CD14-positive monocyte (primary cell): ENCODE results near the gene PCDHGA8. TPM values are rescaled to one million over a fixed set of nuclear protein-coding genes. Genes with fewer than 3 reads are reported as not detected.

Experiments used
- DNase-seq, 3 donors: peaks; one replicate each; pipeline ENCODE4 v3.0.0-alpha.2; 2011 to 2022
- H2AFZ ChIP-seq: 2 replicates; pipeline ENCODE4 v1.6.0; 2012; ENCODE audit warnings: mild to moderate bottlenecking, low read depth, low read length, inconsistent platforms; ENCODE audit not compliant: insufficient read depth, poor library complexity, severe bottlenecking
- H3K27ac ChIP-seq, 2 donors: 1 replicate in 1 of 2; 2 replicates in 1 of 2; pipeline ENCODE4 v1.5.1; 2012 to 2013; ENCODE audit warnings: low read length in 2 of 2, control low read depth in 1 of 2, inconsistent platforms in 1 of 2, low read depth in 1 of 2, mild to moderate bottlenecking in 1 of 2
- H3K27me3 ChIP-seq, 2 donors: one replicate each; pipeline versions ENCODE4 v1.6.0 to v1.6.1; 2011 to 2013; ENCODE audit warnings: low read length in 2 of 2; ENCODE audit not compliant: control insufficient read depth in 2 of 2, insufficient read depth in 2 of 2
- H3K36me3 ChIP-seq, 2 donors: replicated peaks in 1 of 2; 1 replicate in 1 of 2; 2 replicates in 1 of 2; pipeline versions ENCODE4 v1.5.1 to v1.6.1; 2012 to 2013; ENCODE audit warnings: low read length in 2 of 2, control low read depth in 1 of 2, inconsistent platforms in 1 of 2, mild to moderate bottlenecking in 1 of 2; ENCODE audit not compliant: insufficient read depth in 2 of 2, control insufficient read depth in 1 of 2
- H3K4me1 ChIP-seq, 2 donors: 1 replicate in 1 of 2; 2 replicates in 1 of 2; pipeline versions ENCODE4 v1.5.1 to v1.6.1; 2012 to 2013; ENCODE audit warnings: low read length in 2 of 2, control low read depth in 1 of 2, inconsistent platforms in 1 of 2, mild to moderate bottlenecking in 1 of 2, moderate library complexity in 1 of 2; ENCODE audit not compliant: insufficient read depth in 2 of 2, control insufficient read depth in 1 of 2
- H3K4me2 ChIP-seq: replicated peaks from 2 replicates; pipeline ENCODE3; 2012; ENCODE audit warnings: low read length, moderate library complexity, mild to moderate bottlenecking; ENCODE audit not compliant: poor library complexity, severe bottlenecking; ENCODE audit errors: extremely low read depth
- H3K4me3 ChIP-seq, 3 experiments: fragments of 200-600 bp in 1 of 3; sonication (generic) in 1 of 3; replicated peaks in 1 of 3; 1 replicate in 2 of 3; 2 replicates in 1 of 3; pipeline ENCODE4 v1.5.1; 2011 to 2013; ENCODE audit warnings: low read length in 3 of 3, mild to moderate bottlenecking in 3 of 3, control low read depth in 2 of 3, low read depth in 2 of 3, inconsistent platforms in 1 of 3, moderate library complexity in 1 of 3
- H3K79me2 ChIP-seq: 2 replicates; pipeline ENCODE4 v1.6.0; 2012; ENCODE audit warnings: mild to moderate bottlenecking, control low read depth, inconsistent platforms, low read length, moderate library complexity; ENCODE audit not compliant: insufficient read depth
- H3K9ac ChIP-seq: 2 replicates; pipeline ENCODE4 v1.6.0; 2017; ENCODE audit warnings: low read length, mild to moderate bottlenecking; ENCODE audit not compliant: insufficient read depth, poor library complexity, severe bottlenecking
- H3K9me3 ChIP-seq, 2 donors: replicated peaks in 1 of 2; 1 replicate in 1 of 2; 2 replicates in 1 of 2; pipeline versions ENCODE4 v1.5.1 to v1.6.1; 2012 to 2013; ENCODE audit warnings: low read length in 2 of 2, control low read depth in 1 of 2; ENCODE audit not compliant: control insufficient read depth in 1 of 2, insufficient read depth in 1 of 2
- H4K20me1 ChIP-seq: 2 replicates; pipeline ENCODE4 v1.6.0; 2012; ENCODE audit warnings: mild to moderate bottlenecking, low read length, control low read depth, moderate library complexity; ENCODE audit not compliant: insufficient read depth
- H3K27ac Mint-ChIP-seq, 7 donors: one replicate each; pipeline ENCODE4 v1.8.0; 2020; ENCODE audit warnings: mild to moderate bottlenecking in 7 of 7, mixed read lengths in 7 of 7, moderate library complexity in 6 of 7, inconsistent platforms in 2 of 7
- H3K27me3 Mint-ChIP-seq, 3 donors: one replicate each; pipeline ENCODE4 v1.8.0; 2021 to 2022; ENCODE audit warnings: low read depth in 3 of 3, mild to moderate bottlenecking in 3 of 3, mixed read lengths in 3 of 3, moderate library complexity in 3 of 3, inconsistent platforms in 1 of 3
- H3K36me3 Mint-ChIP-seq, 2 donors: one replicate each; pipeline ENCODE4 v1.8.0; 2020; ENCODE audit warnings: mixed read lengths in 2 of 2, inconsistent platforms in 1 of 2, mild to moderate bottlenecking in 1 of 2
- H3K4me1 Mint-ChIP-seq: one replicate; pipeline ENCODE4 v1.8.0; 2020; ENCODE audit warnings: mild to moderate bottlenecking, mixed read lengths
- H3K4me3 Mint-ChIP-seq, 2 donors: one replicate each; pipeline ENCODE4 v1.8.0; 2020; ENCODE audit warnings: mild to moderate bottlenecking in 2 of 2, mixed read lengths in 2 of 2, moderate library complexity in 1 of 2
- H3K9me3 Mint-ChIP-seq, 7 donors: one replicate each; pipeline ENCODE4 v1.8.0; 2020 to 2022; ENCODE audit warnings: mixed read lengths in 7 of 7, mild to moderate bottlenecking in 6 of 7, moderate library complexity in 6 of 7, inconsistent platforms in 2 of 7
- WGBS: methylation state at CpG from one replicate; pipeline ENCODE4 v1.1.5; 2013; ENCODE audit warnings: missing lambda C conversion rate; ENCODE audit not compliant: insufficient coverage; 5-methylcytosine and 5-hydroxymethylcytosine counted together
- intact Hi-C, 2 donors: fragments of 100-400 bp; cut with micrococcal nuclease; formaldehyde crosslinking; loops; one replicate each; pipeline versions ENCODE4 v1.15.0 to v1.15.1; 2023
- polyA plus RNA-seq, 3 donors: library from polyadenylated mRNA; depleted of rRNA in 1 of 3; unstranded in 2 of 3; stranded (reverse) in 1 of 3; fragments of 300-500 nt in 2 of 3; fragments of >200 nt in 1 of 3; fragmentation: Illumina TruSeq in 2 of 3; gene quantifications; 1 replicate in 2 of 3; 2 replicates in 1 of 3; pipeline ENCODE4 v1.2.3, GENCODE V29; 2012 to 2021
- TF ChIP-seq, protein P1 (sequence below): fragments of 200-600 bp; IDR thresholded peaks from one replicate; pipeline ENCODE4 v1.8.0; 2022; ENCODE audit warnings: antibody characterized with exemption, mild to moderate bottlenecking

Gene PCDHGA8
- polyA plus RNA-seq, 3 donors: not detected

DNA sequence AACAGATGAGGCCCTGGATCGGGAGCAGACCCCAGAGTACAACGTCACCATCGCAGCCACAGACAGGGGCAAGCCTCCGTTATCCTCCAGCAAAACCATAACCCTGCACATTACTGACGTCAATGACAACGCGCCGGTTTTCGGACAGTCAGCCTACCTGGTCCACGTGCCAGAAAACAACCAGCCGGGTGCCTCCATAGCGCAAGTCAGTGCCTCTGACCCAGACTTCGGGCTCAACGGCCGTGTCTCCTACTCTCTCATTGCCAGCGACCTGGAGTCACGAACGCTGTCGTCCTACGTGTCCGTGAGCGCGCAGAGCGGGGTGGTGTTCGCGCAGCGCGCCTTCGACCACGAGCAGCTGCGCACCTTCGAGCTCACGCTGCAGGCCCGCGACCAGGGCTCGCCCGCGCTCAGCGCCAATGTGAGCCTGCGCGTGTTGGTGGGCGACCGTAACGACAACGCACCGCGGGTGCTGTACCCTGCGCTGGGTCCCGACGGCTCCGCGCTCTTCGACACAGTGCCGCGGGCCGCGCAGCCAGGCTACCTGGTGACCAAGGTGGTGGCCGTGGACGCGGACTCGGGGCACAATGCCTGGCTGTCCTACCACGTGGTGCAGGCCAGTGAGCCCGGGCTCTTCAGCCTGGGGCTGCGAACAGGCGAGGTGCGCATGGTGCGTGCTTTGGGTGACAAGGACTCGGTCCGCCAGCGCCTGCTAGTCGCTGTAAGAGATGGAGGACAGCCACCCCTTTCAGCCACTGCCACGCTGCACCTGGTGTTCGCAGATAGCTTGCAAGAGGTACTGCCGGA, 26.8 kb downstream of the PCDHGA8 start:
- Histone ChIP-seq H3K36me3 (no peaks in the 10 kb centered on the region), H4K20me1 (no peaks in the 10 kb centered on the region), H3K4me1 (peaks cover 19 to 21% of the 10 kb centered on the region in 2 donors), H3K27ac (no peak overlapping the region), H3K27me3 (peaks cover 81 to 100% of the 10 kb centered on the region in 2 donors), H2AFZ (no peak overlapping the region), H3K79me2 (no peaks in the 10 kb centered on the region), H3K9ac (no peak overlapping the region), H3K9me3 (peaks cover 41 to 59% of the 10 kb centered on the region in 2 donors), H3K4me2 (no peak overlapping the region), H3K4me3 (no peak overlapping the region)
- intact Hi-C loops: loop anchor here in 1 of 2 donors (5.0 kb wide), 1 partner anchor 103 kb away; no protein-coding TSS in a partner anchor
- H3K4me3 Mint-ChIP-seq: peak overlapping the region in 1 of 2 donors; percentile 93
- whole genome bisulfite sequencing: 46% methylated on average over 74 of the region's 74 CpGs
- H3K27me3 Mint-ChIP-seq: peaks cover 78 to 88% (median 86%) of the 10 kb centered on the region in 3 donors
- peaks cover 19 to 71% (median 60%) of the 10 kb centered on the region in 7 donors for H3K9me3 Mint-ChIP-seq
- no peak for DNase-seq
- peaks cover 36% of the 10 kb centered on the region for H3K4me1 Mint-ChIP-seq
- H3K27ac Mint-ChIP-seq: peak overlapping the region in 1 of 7 donors; percentile 80
- peaks cover 12 to 37% of the 10 kb centered on the region in 2 donors for H3K36me3 Mint-ChIP-seq
- TF ChIP-seq, protein P1, sequence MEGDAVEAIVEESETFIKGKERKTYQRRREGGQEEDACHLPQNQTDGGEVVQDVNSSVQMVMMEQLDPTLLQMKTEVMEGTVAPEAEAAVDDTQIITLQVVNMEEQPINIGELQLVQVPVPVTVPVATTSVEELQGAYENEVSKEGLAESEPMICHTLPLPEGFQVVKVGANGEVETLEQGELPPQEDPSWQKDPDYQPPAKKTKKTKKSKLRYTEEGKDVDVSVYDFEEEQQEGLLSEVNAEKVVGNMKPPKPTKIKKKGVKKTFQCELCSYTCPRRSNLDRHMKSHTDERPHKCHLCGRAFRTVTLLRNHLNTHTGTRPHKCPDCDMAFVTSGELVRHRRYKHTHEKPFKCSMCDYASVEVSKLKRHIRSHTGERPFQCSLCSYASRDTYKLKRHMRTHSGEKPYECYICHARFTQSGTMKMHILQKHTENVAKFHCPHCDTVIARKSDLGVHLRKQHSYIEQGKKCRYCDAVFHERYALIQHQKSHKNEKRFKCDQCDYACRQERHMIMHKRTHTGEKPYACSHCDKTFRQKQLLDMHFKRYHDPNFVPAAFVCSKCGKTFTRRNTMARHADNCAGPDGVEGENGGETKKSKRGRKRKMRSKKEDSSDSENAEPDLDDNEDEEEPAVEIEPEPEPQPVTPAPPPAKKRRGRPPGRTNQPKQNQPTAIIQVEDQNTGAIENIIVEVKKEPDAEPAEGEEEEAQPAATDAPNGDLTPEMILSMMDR: no peak

DNA sequence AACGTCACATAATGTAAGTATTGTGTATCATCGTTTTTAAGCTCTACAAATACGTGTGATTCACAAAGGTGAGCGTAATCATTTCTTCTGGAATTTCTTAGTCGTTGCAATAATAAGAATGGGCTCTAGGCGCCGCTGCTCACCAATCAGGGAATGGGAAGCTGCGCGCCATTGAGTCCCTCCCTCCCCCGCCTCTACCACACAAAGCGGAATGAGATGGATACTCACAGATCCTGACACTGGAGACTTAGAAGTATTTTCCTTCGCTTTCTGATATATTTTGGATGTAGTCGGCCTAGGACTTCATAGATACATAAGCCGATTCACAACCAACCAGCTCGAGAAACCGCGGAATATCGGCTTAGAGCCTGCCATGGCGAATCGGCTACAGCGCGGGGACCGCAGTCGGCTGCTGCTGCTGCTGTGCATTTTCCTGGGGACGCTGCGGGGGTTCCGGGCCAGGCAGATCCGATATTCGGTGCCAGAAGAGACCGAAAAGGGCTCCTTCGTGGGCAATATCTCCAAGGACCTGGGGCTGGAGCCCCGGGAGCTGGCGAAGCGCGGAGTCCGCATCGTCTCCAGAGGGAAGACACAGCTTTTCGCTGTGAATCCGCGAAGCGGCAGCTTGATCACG, 28.5 kb downstream of the PCDHGA8 start, which contains the start of gene PCDHGA11:
Gene PCDHGA11 (plus strand): TSS at position 197 of the 634 bp plus-strand sequence. CDS start 177 bp downstream, at position 374.
- Mint-ChIP-seq H3K36me3 (peaks cover 7 to 30% of the 10 kb centered on the region in 2 donors), H3K27me3 (peaks cover 75 to 88% (median 85%) of the 10 kb centered on the region in 3 donors), H3K27ac (peak within 1 kb of the TSS in 2 of 7 donors; percentile 41 to 73), H3K4me3 (peak within 1 kb of the TSS; percentile 84 to 93), H3K9me3 (peaks cover 19 to 60% (median 52%) of the 10 kb centered on the region in 7 donors), H3K4me1 (peaks cover 32% of the 10 kb centered on the region)
- 11% methylated on average over 32 of the region's 42 CpGs for WGBS
- Histone ChIP-seq H2AFZ (peak within 1 kb of the TSS; percentile 84), H3K9me3 (peaks cover 41 to 47% of the 10 kb centered on the region in 2 donors), H3K9ac (no peak within 1 kb of the TSS), H3K27me3 (peaks cover 80 to 100% of the 10 kb centered on the region in 2 donors), H3K79me2 (no peaks in the 10 kb centered on the region), H3K27ac (no peak within 1 kb of the TSS), H3K4me1 (peaks cover 19 to 21% of the 10 kb centered on the region in 2 donors), H3K36me3 (no peaks in the 10 kb centered on the region), H3K4me2 (peak within 1 kb of the TSS; percentile 89), H4K20me1 (no peaks in the 10 kb centered on the region), H3K4me3 (peak within 1 kb of the TSS; percentile 37 to 77 (median 54))
- intact Hi-C loops: loop anchor here (5.0 kb wide), 2 partner anchors 136 to 141 kb away; no protein-coding TSS in a partner anchor
- DNase-seq: peak; percentile 56 to 70 (median 67)
- TF ChIP-seq, protein P1: peak; percentile 86
